Pancreas (tissue), 10 donors: Measurements from ENCODE around the gene ATRNL1. TPM values are rescaled to one million over a fixed set of nuclear protein-coding genes. Genes with fewer than 3 reads are reported as not detected.

Source experiments
- ATAC-seq, 4 donors: fragments of 200-7000 bp; cut with Tn5 transposase; one replicate each; pipeline versions ENCODE4 v1.8.0 to v1.9.1; 2020; ENCODE audit warnings: mild to moderate bottlenecking in 4 of 4, moderate library complexity in 4 of 4
- DNase-seq, 6 donors: peaks; one replicate each; pipeline ENCODE4 v3.0.0-alpha.2; 2020
- FAIRE-seq: peaks from 2 replicates; lab custom pipeline; 2012; peaks lifted over from hg19 to GRCh38; lab: Jason Lieb, UNC
- H3K27ac ChIP-seq, 4 donors: fragments of 200-600 bp; sonication (generic); 1 replicate in 3 of 4; 2 replicates in 1 of 4; pipeline versions ENCODE4 v1.5.0 to v1.8.0; 2020
- H3K27me3 ChIP-seq, 4 donors: fragments of 200-600 bp; one replicate each; pipeline ENCODE4 v1.8.0; 2021
- H3K36me3 ChIP-seq, 3 donors: fragments of 200-600 bp; sonication (generic) in 1 of 3; one replicate each; pipeline versions ENCODE4 v1.5.0 to v1.8.0; 2020 to 2021
- H3K4me1 ChIP-seq, 3 donors: fragments of 200-600 bp; one replicate each; pipeline ENCODE4 v1.8.0; 2021
- H3K4me3 ChIP-seq, 4 donors: fragments of 200-600 bp; sonication (generic) in 2 of 4; one replicate each; pipeline versions ENCODE4 v1.5.0 to v1.8.0; 2020 to 2021
- H3K9me3 ChIP-seq, 4 donors: fragments of 200-600 bp; one replicate each; pipeline ENCODE4 v1.8.0; 2021
- CTCF ChIP-seq, 4 donors: fragments of 200-600 bp; sonication (generic) in 3 of 4; IDR thresholded peaks; one replicate each; pipeline versions ENCODE4 v1.5.0 to v1.8.0; 2021; ENCODE audit warnings: antibody characterized with exemption in 4 of 4
- WGBS, 2 donors: extraction: QIAGEN DNeasy Blood & Tissue Kit; methylation state at CpG; one replicate each; pipeline ENCODE4 v1.1.7; 2013; 5-methylcytosine and 5-hydroxymethylcytosine counted together
- intact Hi-C, 3 donors: fragments of 100-400 bp; cut with DNase I; formaldehyde crosslinking; loops; one replicate each; pipeline versions ENCODE4 v1.11.1 to v1.14.2; 2022
- polyA plus RNA-seq, 2 donors: library from polyadenylated mRNA; stranded (reverse); fragments of 200-250 nt; gene quantifications; one replicate each; pipeline ENCODE4 v1.2.3, GENCODE V29; 2013
- total RNA-seq, 6 donors: library from RNA; stranded (reverse); fragmentation: NEBNext Ultra II Directional in 4 of 6; extraction: Animal tissue kit (Norgen Biotek cat#: 25700) in 4 of 6; gene quantifications; one replicate each; pipeline versions ENCODE4 v1.2.1 to v1.2.4, GENCODE V29; 2021 to 2023
- donor health status: healthy with polysubstance abuse.
- donor health status: DM: no; HTN: no; CAD: no; lungs with moderate emphysema.
- donor health status: DM: no; HTN: no; CAD: no.
- donor health status: control.
- donor health status: control.
- donor health status: Bipolar disorder and iron deficiency.
- donor health status: DM: yes; HTN: yes; CAD: no.
- donor health status: DM: no; HTN: no; CAD: no.
- donor health status: DM: no; HTN: no; CAD: no.
- donor health status: DM: yes; HTN: yes; CAD: no.

ATRNL1 gene
- total and polyA plus RNA-seq, 8 donors = 0.91 to 5.7 (median 3.9) TPM

GRCh38 chr10:115866691-115867090 is 773.5 kb downstream of the ATRNL1 start:
- FAIRE-seq (no peak), DNase-seq (no peak), ATAC-seq (no peak)
- no peak overlapping the region for H3K27ac ChIP-seq
- H3K36me3 ChIP-seq = no peaks in the 10 kb centered on the region
- WGBS, 2 donors = 91 to 92% methylated on average over 4 of the region's 4 CpGs
- no peaks in the 10 kb centered on the region for H3K9me3 ChIP-seq
- TF ChIP-seq CTCF (IDR thresholded peaks at IDR 0.05) = no peak
- intact Hi-C loops = no loop called here
- no peaks in the 10 kb centered on the region for H3K4me1 ChIP-seq
- H3K4me3 ChIP-seq = no peak overlapping the region
- H3K27me3 ChIP-seq = no peaks in the 10 kb centered on the region

GRCh38 chr10:115867305-115867704 is 774.1 kb downstream of the ATRNL1 start:
- WGBS, 2 donors = 46 to 53% methylated on average over 2 of the region's 2 CpGs
- no peak for TF ChIP-seq CTCF (IDR thresholded peaks at IDR 0.05)
- Histone ChIP-seq H3K27ac (no peak overlapping the region), H3K27me3 (no peaks in the 10 kb centered on the region), H3K4me1 (no peaks in the 10 kb centered on the region), H3K9me3 (no peaks in the 10 kb centered on the region), H3K36me3 (no peaks in the 10 kb centered on the region), H3K4me3 (no peak overlapping the region)
- ATAC-seq = no peak
- intact Hi-C loops = no loop called here
- DNase-seq = no peak
- no peak for FAIRE-seq

- FAIRE-seq = no peak
- Histone ChIP-seq H3K4me3 (no peak overlapping the region), H3K36me3 (no peaks in the 10 kb centered on the region), H3K27me3 (no peaks in the 10 kb centered on the region), H3K9me3 (no peaks in the 10 kb centered on the region), H3K4me1 (no peaks in the 10 kb centered on the region), H3K27ac (no peak overlapping the region)
- TF ChIP-seq CTCF (IDR thresholded peaks at IDR 0.05) = no peak
- ATAC-seq = no peak
- intact Hi-C loops = no loop called here
- WGBS, 2 donors = 95% methylated on average over 1 of the region's 1 CpG
- DNase-seq = no peak
Observed at GRCh38 chr10:115871855-115872254, 778.7 kb downstream of the ATRNL1 start.

GRCh38 chr10:115875172-115875571 is 782.0 kb downstream of the ATRNL1 start:
- intact Hi-C loops = no loop called here
- Histone ChIP-seq H3K4me3 (no peak overlapping the region), H3K9me3 (no peaks in the 10 kb centered on the region), H3K4me1 (no peaks in the 10 kb centered on the region), H3K27me3 (no peaks in the 10 kb centered on the region), H3K36me3 (no peaks in the 10 kb centered on the region), H3K27ac (no peak overlapping the region)
- no peak for TF ChIP-seq CTCF (IDR thresholded peaks at IDR 0.05)
- no peak for FAIRE-seq
- ATAC-seq = no peak
- 92 to 96% methylated on average over 2 of the region's 2 CpGs for WGBS, 2 donors
- DNase-seq = no peak

GRCh38 chr10:115879372-115880089 is 786.4 kb downstream of the ATRNL1 start:
- no peaks in the 10 kb centered on the region for H3K27me3 ChIP-seq
- DNase-seq = no peak
- H3K9me3 ChIP-seq = no peaks in the 10 kb centered on the region
- H3K27ac ChIP-seq = no peak overlapping the region
- H3K36me3 ChIP-seq = no peaks in the 10 kb centered on the region
- no peak for FAIRE-seq
- intact Hi-C loops = no loop called here
- no peak for ATAC-seq
- H3K4me1 ChIP-seq = no peaks in the 10 kb centered on the region
- no peak overlapping the region for H3K4me3 ChIP-seq
- TF ChIP-seq CTCF (IDR thresholded peaks at IDR 0.05) = no peak
- WGBS, 2 donors = 68 to 69% methylated on average over 6 of the region's 6 CpGs
